Progenitor cell of endocrine pancreas (in vitro differentiated cells): ENCODE results near the gene ITGAD. TPM values are rescaled to one million over a fixed set of nuclear protein-coding genes. Genes with fewer than 3 reads are reported as not detected.

Experiments used
- DNase-seq: peaks from one replicate; pipeline ENCODE4 v3.0.0; 2021; ENCODE audit warnings: low spot score; ENCODE audit not compliant: unreplicated experiment
- H3K27ac Mint-ChIP-seq: 2 replicates; pipeline ENCODE4 v1.8.0; 2021; ENCODE audit warnings: mild to moderate bottlenecking, moderate library complexity, mixed read lengths
- H3K27me3 Mint-ChIP-seq: 2 replicates; pipeline ENCODE4 v1.8.0; 2021; ENCODE audit warnings: mixed read lengths
- H3K36me3 Mint-ChIP-seq: 2 replicates; pipeline ENCODE4 v1.8.0; 2022; ENCODE audit warnings: mixed read lengths; ENCODE audit not compliant: insufficient read depth
- H3K4me1 Mint-ChIP-seq: 2 replicates; pipeline ENCODE4 v1.8.0; 2021; ENCODE audit warnings: low read depth, mixed read lengths
- H3K4me3 Mint-ChIP-seq: 2 replicates; pipeline ENCODE4 v1.8.0; 2021; ENCODE audit warnings: low read depth, mild to moderate bottlenecking, moderate library complexity, mixed read lengths
- H3K9me3 Mint-ChIP-seq: 2 replicates; pipeline ENCODE4 v1.8.0; 2021; ENCODE audit warnings: low read depth, mixed read lengths
- total RNA-seq: library from RNA; stranded (reverse); gene quantifications from 2 replicates; pipeline ENCODE4 v1.2.1, GENCODE V29; 2021
- TF ChIP-seq, protein P1 (sequence below): fragments of 200-600 bp; sonication (generic); IDR thresholded peaks from one replicate; pipeline ENCODE4 v1.5.0; 2021; ENCODE audit warnings: antibody characterized with exemption, mild to moderate bottlenecking; ENCODE audit not compliant: unreplicated experiment

ITGAD gene
- total RNA-seq, 1 donor from 2014 or later, result not detected

DNA sequence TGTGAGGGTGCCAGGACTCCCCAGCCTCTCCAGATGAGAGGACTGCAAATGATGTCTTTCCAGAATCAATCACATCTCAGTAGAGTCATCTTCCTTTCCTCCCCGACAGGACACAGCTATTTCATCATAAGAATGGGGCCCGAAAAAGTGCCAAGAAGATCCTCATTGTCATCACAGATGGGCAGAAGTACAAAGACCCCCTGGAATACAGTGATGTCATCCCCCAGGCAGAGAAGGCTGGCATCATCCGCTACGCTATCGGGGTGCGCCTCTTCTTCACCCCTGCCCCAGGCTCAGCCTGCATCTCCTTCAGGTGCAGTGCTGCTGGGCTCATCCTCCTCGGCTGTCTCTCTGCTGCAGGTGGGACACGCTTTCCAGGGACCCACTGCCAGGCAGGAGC is 14.3 kb downstream of the ITGAD start:
- DNase-seq, result no peak
- H3K36me3 Mint-ChIP-seq, result no peaks in the 10 kb centered on the region
- TF ChIP-seq, protein P1, sequence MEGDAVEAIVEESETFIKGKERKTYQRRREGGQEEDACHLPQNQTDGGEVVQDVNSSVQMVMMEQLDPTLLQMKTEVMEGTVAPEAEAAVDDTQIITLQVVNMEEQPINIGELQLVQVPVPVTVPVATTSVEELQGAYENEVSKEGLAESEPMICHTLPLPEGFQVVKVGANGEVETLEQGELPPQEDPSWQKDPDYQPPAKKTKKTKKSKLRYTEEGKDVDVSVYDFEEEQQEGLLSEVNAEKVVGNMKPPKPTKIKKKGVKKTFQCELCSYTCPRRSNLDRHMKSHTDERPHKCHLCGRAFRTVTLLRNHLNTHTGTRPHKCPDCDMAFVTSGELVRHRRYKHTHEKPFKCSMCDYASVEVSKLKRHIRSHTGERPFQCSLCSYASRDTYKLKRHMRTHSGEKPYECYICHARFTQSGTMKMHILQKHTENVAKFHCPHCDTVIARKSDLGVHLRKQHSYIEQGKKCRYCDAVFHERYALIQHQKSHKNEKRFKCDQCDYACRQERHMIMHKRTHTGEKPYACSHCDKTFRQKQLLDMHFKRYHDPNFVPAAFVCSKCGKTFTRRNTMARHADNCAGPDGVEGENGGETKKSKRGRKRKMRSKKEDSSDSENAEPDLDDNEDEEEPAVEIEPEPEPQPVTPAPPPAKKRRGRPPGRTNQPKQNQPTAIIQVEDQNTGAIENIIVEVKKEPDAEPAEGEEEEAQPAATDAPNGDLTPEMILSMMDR, result no peak
- no peak overlapping the region for H3K27ac Mint-ChIP-seq
- no peaks in the 10 kb centered on the region for H3K9me3 Mint-ChIP-seq
- H3K4me3 Mint-ChIP-seq, result no peak overlapping the region
- H3K27me3 Mint-ChIP-seq, result peaks cover 25% of the 10 kb centered on the region
- H3K4me1 Mint-ChIP-seq, result no peaks in the 10 kb centered on the region

DNA sequence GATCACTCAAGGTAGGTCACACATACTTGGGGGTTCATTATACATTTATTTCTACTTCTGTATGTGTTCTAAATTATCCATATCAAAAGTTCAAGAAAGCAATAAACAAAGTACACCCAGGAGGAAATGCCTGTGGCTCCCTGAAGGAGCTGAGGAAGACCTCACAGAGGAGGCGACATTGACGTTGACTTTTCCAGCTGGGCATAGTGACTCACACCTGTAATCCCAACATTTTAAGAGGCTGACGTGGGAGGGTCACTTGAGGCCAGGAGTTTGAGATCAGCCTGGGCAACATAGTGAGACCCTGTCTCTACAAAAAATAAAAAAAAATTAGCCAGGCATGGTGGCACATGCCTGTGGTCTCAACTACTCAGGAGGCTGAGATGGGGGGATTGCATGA is 16.3 kb downstream of the ITGAD start:
- no peak overlapping the region for H3K4me3 Mint-ChIP-seq
- H3K36me3 Mint-ChIP-seq, result no peaks in the 10 kb centered on the region
- H3K27me3 Mint-ChIP-seq, result peaks cover 38% of the 10 kb centered on the region
- DNase-seq, result no peak
- H3K9me3 Mint-ChIP-seq, result no peaks in the 10 kb centered on the region
- H3K4me1 Mint-ChIP-seq, result no peaks in the 10 kb centered on the region
- TF ChIP-seq, protein P1, result no peak
- H3K27ac Mint-ChIP-seq, result no peak overlapping the region

DNA sequence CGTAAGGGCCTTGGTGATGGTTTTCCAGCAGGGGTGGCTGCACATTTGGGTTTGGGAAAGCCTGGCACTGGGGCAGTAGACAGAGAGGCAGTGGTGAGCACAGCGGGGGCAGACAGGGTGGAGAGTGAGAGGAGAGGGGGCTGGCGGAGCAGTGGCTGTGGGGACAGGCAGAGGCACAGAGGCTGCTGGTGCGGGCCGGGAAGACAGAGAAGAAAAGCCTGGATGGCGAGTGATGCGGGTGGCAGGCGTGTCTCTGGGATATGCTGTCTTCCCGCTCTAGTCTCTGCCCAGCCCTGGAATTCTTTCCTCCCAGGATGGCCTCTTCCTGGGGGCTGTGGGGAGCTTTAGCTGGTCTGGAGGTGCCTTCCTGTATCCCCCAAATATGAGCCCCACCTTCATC is 16.9 kb downstream of the ITGAD start:
- Mint-ChIP-seq H3K27me3 (peaks cover 44% of the 10 kb centered on the region), H3K4me3 (no peak overlapping the region), H3K36me3 (no peaks in the 10 kb centered on the region), H3K27ac (no peak overlapping the region), H3K4me1 (no peaks in the 10 kb centered on the region), H3K9me3 (no peaks in the 10 kb centered on the region)
- TF ChIP-seq, protein P1, result no peak
- DNase-seq, result no peak

DNA sequence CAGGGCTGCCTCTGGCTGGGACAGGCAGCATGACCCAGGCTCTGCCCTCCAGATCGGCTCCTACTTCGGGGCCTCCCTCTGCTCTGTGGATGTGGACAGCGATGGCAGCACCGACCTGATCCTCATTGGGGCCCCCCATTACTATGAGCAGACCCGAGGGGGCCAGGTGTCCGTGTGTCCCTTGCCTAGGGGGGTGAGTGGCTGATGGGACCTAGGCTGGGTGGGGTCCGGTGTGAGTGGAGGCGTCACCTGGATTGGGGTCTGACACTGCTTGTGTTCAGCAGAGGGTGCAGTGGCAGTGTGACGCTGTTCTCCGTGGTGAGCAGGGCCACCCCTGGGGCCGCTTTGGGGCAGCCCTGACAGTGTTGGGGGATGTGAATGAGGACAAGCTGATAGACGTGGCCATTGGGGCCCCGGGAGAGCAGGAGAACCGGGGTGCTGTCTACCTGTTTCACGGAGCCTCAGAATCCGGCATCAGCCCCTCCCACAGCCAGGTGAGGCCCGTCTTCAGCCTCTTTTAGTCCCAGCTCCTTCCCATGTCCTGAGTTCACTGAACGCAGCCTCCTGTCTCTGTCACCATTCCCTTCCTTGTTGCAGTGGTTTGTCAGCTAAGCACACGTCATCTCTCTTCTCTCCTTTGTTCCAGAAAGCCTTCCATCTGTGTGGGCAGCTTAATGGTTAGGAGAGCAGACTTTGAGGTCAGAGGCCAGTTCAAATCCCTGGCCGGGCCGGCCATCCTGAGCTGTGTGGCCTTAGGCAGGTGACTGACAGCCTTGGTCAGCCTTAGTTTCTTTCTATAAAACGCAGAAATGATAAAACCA is 18.1 kb downstream of the ITGAD start:
- TF ChIP-seq, protein P1, result no peak
- no peak for DNase-seq
- H3K9me3 Mint-ChIP-seq, result no peaks in the 10 kb centered on the region
- no peak overlapping the region for H3K27ac Mint-ChIP-seq
- no peaks in the 10 kb centered on the region for H3K4me1 Mint-ChIP-seq
- peaks cover 53% of the 10 kb centered on the region for H3K27me3 Mint-ChIP-seq
- H3K4me3 Mint-ChIP-seq, result no peak overlapping the region
- H3K36me3 Mint-ChIP-seq, result no peaks in the 10 kb centered on the region

DNA sequence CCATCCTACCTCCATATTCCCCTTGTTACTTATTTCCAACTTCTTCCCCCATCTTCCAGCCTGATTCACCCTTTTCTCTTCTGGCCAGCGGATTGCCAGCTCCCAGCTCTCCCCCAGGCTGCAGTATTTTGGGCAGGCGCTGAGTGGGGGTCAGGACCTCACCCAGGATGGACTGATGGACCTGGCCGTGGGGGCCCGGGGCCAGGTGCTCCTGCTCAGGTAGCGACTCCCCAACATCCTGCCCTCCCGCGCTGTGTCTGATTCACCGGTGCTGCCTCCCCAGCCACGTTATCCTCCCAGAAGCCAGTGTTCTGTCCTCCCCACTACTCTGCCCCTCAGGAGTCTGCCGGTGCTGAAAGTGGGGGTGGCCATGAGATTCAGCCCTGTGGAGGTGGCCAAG is 19.6 kb downstream of the ITGAD start:
- H3K27me3 Mint-ChIP-seq, result peaks cover 50% of the 10 kb centered on the region
- H3K36me3 Mint-ChIP-seq, result no peaks in the 10 kb centered on the region
- H3K9me3 Mint-ChIP-seq, result no peaks in the 10 kb centered on the region
- TF ChIP-seq, protein P1, result no peak
- no peaks in the 10 kb centered on the region for H3K4me1 Mint-ChIP-seq
- H3K4me3 Mint-ChIP-seq, result no peak overlapping the region
- no peak overlapping the region for H3K27ac Mint-ChIP-seq
- no peak for DNase-seq
